KBM-7 (cell line): ENCODE results near the gene CEP68.
A peak's percentile ranks its signal among the peaks of the same experiment; 100 is the strongest.

ENCODE experiments used
- DNase-seq: peaks from one replicate; pipeline ENCODE4 v3.0.0-alpha.2; 2015
- in situ Hi-C: fragments of 300-500 bp; cut with MboI; formaldehyde crosslinking; loops from 2 replicates; pipeline ENCODE4 v1.14.3; 2020; ENCODE audit warnings: low sequenced_read_pairs, low pct_unique_long_range_greater_than_20kb, mixed read lengths

The CEP68 gene

GRCh38 chr2:65050931-65051330 lies 5.3 kb upstream of the CEP68 start:
- in situ Hi-C loops, result loop anchor here (25.0 kb wide), 1 partner anchor 511 kb away; no protein-coding TSS in a partner anchor

DNA sequence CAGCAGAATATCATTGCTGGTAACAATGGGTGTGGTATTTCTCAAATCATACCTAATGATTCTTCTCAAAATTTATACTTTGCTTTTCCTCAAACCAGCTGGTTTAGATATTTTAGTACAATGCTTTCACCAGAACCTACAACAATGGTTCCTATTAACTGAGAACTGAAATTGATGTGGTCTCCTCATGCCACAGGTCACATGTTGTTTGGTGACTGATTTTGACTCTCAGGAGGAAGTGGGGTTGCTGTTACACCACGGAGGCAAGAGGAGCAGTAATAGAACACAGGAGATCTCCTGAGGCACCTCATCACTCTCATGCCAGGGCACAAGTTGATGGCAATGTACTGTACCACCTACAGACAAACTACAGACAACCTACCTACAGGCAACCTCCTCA lies 3.0 kb upstream of the CEP68 start:
- DNase-seq, result peak; percentile 50
- in situ Hi-C loops, result loop anchor here (25.0 kb wide), 1 partner anchor 509 kb away; no protein-coding TSS in a partner anchor

More at GRCh38 chr2:65050931-65051330, 5.3 kb upstream of the CEP68 start:
- DNase-seq, result no peak

GRCh38 chr2:65054749-65055421 lies 1.3 kb upstream of the CEP68 start:
- DNase-seq, result no peak
- in situ Hi-C loops, result loop anchor here (25.0 kb wide), 1 partner anchor 507 kb away; no protein-coding TSS in a partner anchor

DNA sequence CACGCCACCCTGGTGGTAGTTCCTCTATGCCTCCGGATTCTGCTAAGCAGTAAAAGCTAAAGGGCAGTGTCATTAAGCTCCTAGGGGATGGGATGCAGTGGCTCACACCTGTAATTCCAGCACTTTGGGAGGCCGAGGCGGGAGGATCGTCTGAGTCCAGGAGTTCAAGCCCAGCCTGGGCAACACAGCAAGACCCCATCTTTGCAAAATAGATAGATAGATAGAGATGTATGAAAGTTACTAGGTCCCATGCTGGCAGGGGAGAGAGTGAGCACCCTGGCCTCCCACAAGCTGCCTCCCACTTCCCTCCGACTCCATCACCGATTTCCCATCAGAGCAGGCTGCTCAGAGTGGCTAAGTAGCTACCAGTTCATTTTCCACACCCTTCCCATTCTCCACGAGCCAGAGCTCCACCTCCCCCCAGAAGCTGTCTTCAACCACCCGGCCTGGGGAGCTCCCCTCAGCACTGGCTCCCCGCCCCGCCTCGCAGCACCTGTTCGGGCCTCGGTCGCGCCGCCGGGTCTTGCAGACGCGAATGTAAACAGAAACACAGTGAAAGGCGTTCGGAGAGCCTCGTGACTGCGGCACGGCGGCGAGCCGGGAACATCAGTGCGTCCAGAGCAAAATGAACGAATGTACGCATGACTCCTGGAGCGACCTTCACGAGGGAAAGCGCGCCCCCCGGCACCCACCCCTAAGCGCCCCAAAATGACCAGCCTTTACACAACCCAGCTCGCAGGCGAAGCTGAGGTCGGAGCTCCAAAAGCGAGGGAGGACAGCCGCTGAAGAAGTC lies 598 bp upstream of the CEP68 start:
- DNase-seq, result peak; percentile 32
- in situ Hi-C loops, result loop anchor here (25.0 kb wide), 1 partner anchor 507 kb away; no protein-coding TSS in a partner anchor

DNA sequence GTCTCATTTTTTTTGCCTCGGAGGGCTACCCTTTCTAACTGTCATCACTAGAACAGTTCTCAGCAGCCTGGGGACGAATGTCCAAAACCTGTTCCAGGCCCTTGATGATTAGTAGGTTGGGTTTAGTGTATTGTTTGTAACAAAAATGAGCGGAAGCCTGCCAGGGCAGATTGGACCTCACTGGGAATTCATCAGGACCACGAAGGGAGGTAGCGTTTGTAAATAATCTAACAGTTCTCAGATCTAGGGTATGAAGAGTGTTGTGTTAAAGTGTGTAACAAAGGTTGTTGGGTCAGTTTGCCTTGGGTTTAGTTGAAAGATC lies 799 bp downstream of the CEP68 start:
- in situ Hi-C loops, result loop anchor here (25.0 kb wide), 1 partner anchor 505 kb away; no protein-coding TSS in a partner anchor
- no peak for DNase-seq

- peak; percentile 78 for DNase-seq
- in situ Hi-C loops, result loop anchor here (25.0 kb wide), 1 partner anchor 505 kb away; no protein-coding TSS in a partner anchor
Observed at GRCh38 chr2:65057391-65058052, 1.3 kb downstream of the CEP68 start.

DNA sequence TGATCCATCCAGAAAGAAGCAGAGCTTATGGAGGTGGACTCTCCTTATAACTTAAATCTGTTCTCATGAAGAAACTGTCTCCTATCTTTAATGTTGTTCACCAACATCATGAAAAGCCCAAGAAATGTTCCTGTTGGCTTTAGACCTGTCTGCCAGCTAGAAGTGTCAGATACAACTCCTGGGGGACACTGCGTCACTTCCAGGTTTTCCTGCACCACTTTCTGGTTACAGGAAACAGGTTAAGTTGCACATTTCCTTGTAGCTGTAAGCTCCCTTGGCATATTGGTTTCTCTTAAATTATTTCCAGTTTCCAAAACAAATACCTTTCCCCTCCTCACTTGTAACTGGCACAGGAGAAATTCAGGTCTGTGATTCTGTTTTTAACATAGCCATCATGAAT lies 2.9 kb downstream of the CEP68 start:
- no peak for DNase-seq
- in situ Hi-C loops, result loop anchor here (25.0 kb wide), 1 partner anchor 503 kb away; no protein-coding TSS in a partner anchor

DNA sequence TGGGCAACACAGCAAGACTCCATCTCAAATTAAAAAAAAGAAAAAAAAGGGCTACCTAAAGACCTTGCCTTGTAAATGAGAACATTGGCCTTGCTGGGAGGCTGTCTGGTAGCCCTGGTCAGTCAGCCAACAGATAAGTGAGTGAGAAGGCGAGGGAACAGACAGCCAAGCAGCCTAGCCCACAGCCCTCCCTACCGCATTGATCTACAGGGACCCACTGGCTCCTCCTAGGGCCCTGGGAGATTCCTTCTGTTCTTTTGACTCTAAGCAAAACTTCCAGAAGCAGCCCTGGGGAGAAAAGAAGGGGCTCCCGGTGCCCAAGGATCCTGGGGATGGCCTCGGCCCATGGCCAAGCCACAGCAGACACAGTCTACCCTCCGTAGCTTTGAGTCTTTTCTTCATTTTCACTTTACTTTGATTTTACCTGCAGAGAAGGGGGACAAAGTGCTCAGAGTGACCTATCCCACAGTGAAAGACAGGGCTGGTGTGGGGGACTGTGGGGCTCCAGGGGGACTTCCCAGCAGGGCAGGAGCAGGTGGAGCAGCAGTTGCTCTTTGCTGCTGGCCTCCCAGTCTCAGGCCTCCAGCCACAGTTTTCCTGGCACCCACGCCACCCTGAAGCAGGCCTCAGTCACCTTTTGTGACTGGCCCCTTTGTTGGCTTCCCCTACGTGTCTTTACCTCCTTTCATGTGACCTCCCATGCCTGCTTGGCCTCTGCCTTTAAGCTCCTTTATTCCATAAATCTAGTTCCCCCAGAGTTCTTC lies 5.1 kb downstream of the CEP68 start:
- in situ Hi-C loops, result loop anchor here (25.0 kb wide), 1 partner anchor 501 kb away; no protein-coding TSS in a partner anchor
- DNase-seq, result no peak

DNA sequence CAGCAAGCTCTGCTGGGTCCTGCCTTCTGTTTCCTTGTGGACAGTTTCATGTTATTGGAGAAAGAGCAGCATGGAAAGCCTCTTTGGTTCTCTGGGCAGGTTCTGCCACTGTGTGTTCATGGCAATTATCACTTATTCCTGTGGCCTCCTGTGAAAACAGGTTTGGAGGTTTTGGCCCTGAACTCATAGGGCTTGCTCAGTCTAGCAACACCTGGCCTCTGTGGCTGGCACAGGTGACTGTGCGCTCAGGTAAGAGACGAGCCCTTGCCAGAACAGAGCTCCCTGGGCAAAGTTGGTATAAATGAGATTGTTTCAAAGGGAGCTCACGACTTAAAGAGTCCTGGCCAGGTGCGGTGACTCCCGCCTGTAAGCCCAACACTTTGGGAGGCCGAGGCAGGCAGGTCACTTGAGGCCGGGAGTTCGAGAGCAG lies 5.7 kb downstream of the CEP68 start:
- no peak for DNase-seq
- in situ Hi-C loops, result loop anchor here (25.0 kb wide), 1 partner anchor 500 kb away; no protein-coding TSS in a partner anchor

DNA sequence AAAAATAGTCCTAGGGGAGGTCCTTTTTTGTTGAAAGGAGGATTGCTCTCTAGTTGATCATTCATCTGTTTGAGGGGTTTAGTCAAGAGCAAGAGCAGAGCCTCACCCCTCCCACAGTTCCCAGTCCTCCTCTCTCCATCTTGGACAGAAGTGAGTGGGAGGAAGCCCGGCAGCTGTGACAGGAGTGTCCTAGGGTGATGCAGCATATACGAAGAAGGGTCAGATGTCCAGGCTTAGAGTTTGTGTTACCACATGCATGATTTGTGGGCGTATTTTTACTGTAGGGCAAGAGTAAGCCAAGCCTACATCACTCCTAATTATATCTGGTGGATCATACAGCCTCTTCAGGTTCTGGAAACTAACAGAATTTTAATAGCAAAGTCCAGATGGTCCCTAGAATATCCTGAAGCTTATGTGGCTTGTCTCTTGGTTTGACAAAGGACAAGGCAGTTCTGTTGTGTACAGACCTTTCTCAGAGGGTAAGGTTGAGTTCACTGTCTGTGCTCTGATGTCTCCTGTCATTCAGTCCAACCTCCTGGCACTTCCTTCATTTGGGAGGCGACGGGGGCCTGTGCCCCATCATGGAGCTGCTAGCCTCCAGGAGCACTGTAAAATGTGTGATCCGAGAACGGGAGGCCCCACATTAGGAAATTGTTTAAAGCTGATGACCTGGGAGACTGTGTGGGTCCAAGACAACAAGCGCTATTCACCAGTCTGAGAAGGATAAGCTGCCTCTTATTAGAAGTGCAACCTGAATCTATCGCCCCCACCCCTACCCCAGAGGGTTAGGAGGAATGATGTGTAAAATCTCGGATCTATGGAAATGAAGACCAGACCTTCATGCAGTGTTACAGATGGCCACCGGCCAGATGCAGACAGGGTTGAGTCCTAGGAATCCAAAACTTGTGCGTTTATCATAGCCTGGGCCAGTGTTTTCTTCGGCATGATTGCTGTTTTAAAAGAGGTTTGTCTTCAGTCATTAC lies 6.9 kb downstream of the CEP68 start:
- no peak for DNase-seq
- in situ Hi-C loops, result loop anchor here (25.0 kb wide), 1 partner anchor 499 kb away; no protein-coding TSS in a partner anchor

- peak; percentile 94 for DNase-seq
- in situ Hi-C loops, result loop anchor here (25.0 kb wide), 1 partner anchor 497 kb away; no protein-coding TSS in a partner anchor
Observed at GRCh38 chr2:65064728-65065552, 8.7 kb downstream of the CEP68 start.

- DNase-seq, result no peak
- in situ Hi-C loops, result loop anchor here (25.0 kb wide), 1 partner anchor 494 kb away; no protein-coding TSS in a partner anchor
Observed at GRCh38 chr2:65067806-65068553, 11.8 kb downstream of the CEP68 start.

GRCh38 chr2:65069439-65069824 lies 13.2 kb downstream of the CEP68 start:
- DNase-seq, result no peak
- in situ Hi-C loops, result loop anchor here (25.0 kb wide), 1 partner anchor 493 kb away; no protein-coding TSS in a partner anchor

- no peak for DNase-seq
- in situ Hi-C loops, result loop anchor here (10.0 to 25.0 kb wide), 2 partner anchors 94 to 492 kb away; no protein-coding TSS in a partner anchor
Observed at GRCh38 chr2:65070172-65070830, 14.1 kb downstream of the CEP68 start.

GRCh38 chr2:65070856-65071255 lies 14.6 kb downstream of the CEP68 start:
- in situ Hi-C loops, result loop anchor here (10.0 to 25.0 kb wide), 2 partner anchors 94 to 491 kb away; no protein-coding TSS in a partner anchor
- DNase-seq, result no peak
